Measurements from ENCODE around the gene LOXHD1.

GRCh38 chr18:46646468-46646867 lies 10.6 kb downstream of the LOXHD1 start:
- TF ChIP-seq CTCF (IDR thresholded peaks at IDR 0.05) = no peak
- no peak for TF ChIP-seq TCF7 (CRISPR knock-in tag; IDR thresholded peaks at IDR 0.05; ENCODE audit: low read depth)
- no peak for TF ChIP-seq RELA (CRISPR knock-in tag; IDR thresholded peaks at IDR 0.05; ENCODE audit: borderline replicate concordance)
- no peak for TF ChIP-seq MYBL2 (CRISPR knock-in tag; IDR thresholded peaks at IDR 0.05)
- no peak for TF ChIP-seq ZNF263 (CRISPR knock-in tag; IDR thresholded peaks at IDR 0.05; ENCODE audit: low read depth)
- no peak for TF ChIP-seq JUN (CRISPR knock-in tag; IDR thresholded peaks at IDR 0.05)
- TF ChIP-seq FOXK1 (CRISPR knock-in tag; IDR thresholded peaks at IDR 0.05) = no peak
- TF ChIP-seq SP1 (CRISPR knock-in tag; conservative IDR thresholded peaks at IDR 0.05) = no peak
- TF ChIP-seq SOX15 (CRISPR knock-in tag; IDR thresholded peaks at IDR 0.05) = no peak
- no peak for TF ChIP-seq ATF2 (CRISPR knock-in tag; IDR thresholded peaks at IDR 0.05; ENCODE audit: borderline replicate concordance, low read depth)
- no peak for TF ChIP-seq NR2C2 (CRISPR knock-in tag; IDR thresholded peaks at IDR 0.05)
